Progenitor cell of endocrine pancreas (in vitro differentiated cells): ENCODE measurements around the gene GPR107. TPM values are rescaled to one million over a fixed set of nuclear protein-coding genes. Genes with fewer than 3 reads are reported as not detected.

Experiments used
- DNase-seq: peaks from one replicate; pipeline ENCODE4 v3.0.0; 2021; ENCODE audit warnings: low spot score; ENCODE audit not compliant: unreplicated experiment
- H3K27ac Mint-ChIP-seq: 2 replicates; pipeline ENCODE4 v1.8.0; 2021; ENCODE audit warnings: mild to moderate bottlenecking, moderate library complexity, mixed read lengths
- H3K27me3 Mint-ChIP-seq: 2 replicates; pipeline ENCODE4 v1.8.0; 2021; ENCODE audit warnings: mixed read lengths
- H3K36me3 Mint-ChIP-seq: 2 replicates; pipeline ENCODE4 v1.8.0; 2022; ENCODE audit warnings: mixed read lengths; ENCODE audit not compliant: insufficient read depth
- H3K4me1 Mint-ChIP-seq: 2 replicates; pipeline ENCODE4 v1.8.0; 2021; ENCODE audit warnings: low read depth, mixed read lengths
- H3K4me3 Mint-ChIP-seq: 2 replicates; pipeline ENCODE4 v1.8.0; 2021; ENCODE audit warnings: low read depth, mild to moderate bottlenecking, moderate library complexity, mixed read lengths
- H3K9me3 Mint-ChIP-seq: 2 replicates; pipeline ENCODE4 v1.8.0; 2021; ENCODE audit warnings: low read depth, mixed read lengths
- CTCF ChIP-seq: fragments of 200-600 bp; sonication (generic); IDR thresholded peaks from one replicate; pipeline ENCODE4 v1.5.0; 2021; ENCODE audit warnings: antibody characterized with exemption, mild to moderate bottlenecking; ENCODE audit not compliant: unreplicated experiment
- total RNA-seq: library from RNA; stranded (reverse); gene quantifications from 2 replicates; pipeline ENCODE4 v1.2.1, GENCODE V29; 2021

GPR107 gene
- total RNA-seq, 1 donor from 2014 or later, result 48.7 TPM

GRCh38 chr9:130147198-130147597 lies 93.5 kb downstream of the GPR107 start:
- no peak for TF ChIP-seq CTCF
- H3K27me3 Mint-ChIP-seq, result peaks cover 12% of the 10 kb centered on the region
- no peak overlapping the region for H3K27ac Mint-ChIP-seq
- no peaks in the 10 kb centered on the region for H3K36me3 Mint-ChIP-seq
- peaks cover 3% of the 10 kb centered on the region for H3K4me1 Mint-ChIP-seq
- DNase-seq, result no peak
- no peak overlapping the region for H3K4me3 Mint-ChIP-seq
- H3K9me3 Mint-ChIP-seq, result no peaks in the 10 kb centered on the region

GRCh38 chr9:130147910-130148309 lies 94.2 kb downstream of the GPR107 start:
- Mint-ChIP-seq H3K36me3 (no peaks in the 10 kb centered on the region), H3K27ac (no peak overlapping the region), H3K4me3 (no peak overlapping the region)

GRCh38 chr9:130149031-130149430 lies 95.3 kb downstream of the GPR107 start:
- Mint-ChIP-seq H3K9me3 (no peaks in the 10 kb centered on the region), H3K4me3 (no peak overlapping the region), H3K4me1 (peaks cover 3% of the 10 kb centered on the region), H3K27me3 (peaks cover 5% of the 10 kb centered on the region), H3K36me3 (no peaks in the 10 kb centered on the region), H3K27ac (no peak overlapping the region)
- DNase-seq, result no peak
- TF ChIP-seq CTCF, result no peak

More at GRCh38 chr9:130147910-130148309, 94.2 kb downstream of the GPR107 start:
- no peak for TF ChIP-seq CTCF
- DNase-seq, result no peak
- no peaks in the 10 kb centered on the region for H3K9me3 Mint-ChIP-seq
- H3K27me3 Mint-ChIP-seq, result peaks cover 12% of the 10 kb centered on the region
- H3K4me1 Mint-ChIP-seq, result peaks cover 3% of the 10 kb centered on the region

GRCh38 chr9:130149654-130150286 lies 96.1 kb downstream of the GPR107 start:
- Mint-ChIP-seq H3K36me3 (no peaks in the 10 kb centered on the region), H3K9me3 (no peaks in the 10 kb centered on the region), H3K27ac (no peak overlapping the region), H3K4me1 (peaks cover under 1% of the 10 kb centered on the region), H3K4me3 (no peak overlapping the region), H3K27me3 (peaks cover 4% of the 10 kb centered on the region)
- no peak for DNase-seq
- TF ChIP-seq CTCF, result no peak

GRCh38 chr9:130150779-130151382 lies 97.2 kb downstream of the GPR107 start:
- no peak for TF ChIP-seq CTCF
- Mint-ChIP-seq H3K4me3 (no peak overlapping the region), H3K27me3 (peaks cover 4% of the 10 kb centered on the region), H3K27ac (peak overlapping the region; percentile 64), H3K4me1 (no peaks in the 10 kb centered on the region), H3K36me3 (no peaks in the 10 kb centered on the region), H3K9me3 (no peaks in the 10 kb centered on the region)
- no peak for DNase-seq
